Measurements from ENCODE around the gene RBFOX2.
A peak's percentile ranks its signal among the peaks of the same experiment; 100 is the strongest.

RBFOX2 gene

GRCh38 chr22:36014546-36015074 lies 14.0 kb downstream of the RBFOX2 start:
- Histone ChIP-seq H3K36me3 (ENCODE audit: control insufficient read depth, insufficient read depth, low read length) (no peaks in the 10 kb centered on the region), H3K4me1 (peaks cover 13% of the 10 kb centered on the region), H3K4me2 (ENCODE audit: low read length) (peak overlapping the region; percentile 54), H3K27me3 (ENCODE audit: control insufficient read depth, insufficient read depth, low read length) (no peaks in the 10 kb centered on the region), H3K79me2 (peaks cover 18% of the 10 kb centered on the region), H3K9me3 (ENCODE audit: control insufficient read depth, low read length) (no peaks in the 10 kb centered on the region), H3K4me3 (ENCODE audit: low read depth, low read length) (peak overlapping the region; percentile 19), H3K27ac (no peak overlapping the region), H2AFZ (no peak overlapping the region), H3K9ac (no peak overlapping the region)
- TF ChIP-seq CTCF (IDR thresholded peaks at IDR 0.05): no peak

DNA sequence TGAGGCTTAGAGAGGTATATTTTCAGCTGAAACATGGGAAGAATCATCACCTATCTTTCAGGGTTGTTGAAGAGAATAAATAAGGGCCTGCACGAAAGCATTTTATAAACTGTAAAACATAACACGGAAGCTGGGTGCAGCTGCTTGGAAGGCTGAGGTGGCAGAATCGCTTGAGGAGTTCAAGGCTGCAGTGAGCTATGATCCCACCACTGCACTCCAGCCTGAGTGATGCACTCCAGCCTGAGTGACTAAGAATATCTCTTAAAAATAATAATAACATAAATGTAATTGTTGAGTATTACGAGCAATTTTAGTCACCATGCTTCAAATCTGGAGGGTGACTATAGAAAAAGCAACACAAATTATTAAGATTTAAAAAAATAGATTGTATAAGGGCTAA lies 16.3 kb downstream of the RBFOX2 start:
- Histone ChIP-seq H3K27me3 (ENCODE audit: control insufficient read depth, insufficient read depth, low read length) (no peaks in the 10 kb centered on the region), H3K79me2 (peaks cover 4% of the 10 kb centered on the region), H3K4me2 (ENCODE audit: low read length) (peak overlapping the region; percentile 27), H2AFZ (no peak overlapping the region), H3K4me1 (peaks cover 10% of the 10 kb centered on the region), H3K27ac (no peak overlapping the region), H3K9ac (no peak overlapping the region), H3K36me3 (ENCODE audit: control insufficient read depth, insufficient read depth, low read length) (no peaks in the 10 kb centered on the region), H3K9me3 (ENCODE audit: control insufficient read depth, low read length) (no peaks in the 10 kb centered on the region), H3K4me3 (ENCODE audit: low read depth, low read length) (no peak overlapping the region)
- no peak for TF ChIP-seq CTCF (IDR thresholded peaks at IDR 0.05)

- Histone ChIP-seq H3K79me2 (peaks cover 9% of the 10 kb centered on the region), H3K36me3 (ENCODE audit: control insufficient read depth, insufficient read depth, low read length) (no peaks in the 10 kb centered on the region)
These were observed 17.7 kb downstream of the RBFOX2 start for GRCh38 chr22:36010882-36011281.

GRCh38 chr22:36010090-36010489 lies 18.5 kb downstream of the RBFOX2 start:
- Histone ChIP-seq H3K27ac (no peak overlapping the region), H3K36me3 (ENCODE audit: control insufficient read depth, insufficient read depth, low read length) (no peaks in the 10 kb centered on the region)

More at GRCh38 chr22:36010882-36011281, 17.7 kb downstream of the RBFOX2 start:
- no peak overlapping the region for H3K27ac ChIP-seq
- H3K4me1 ChIP-seq: peaks cover 4% of the 10 kb centered on the region
- H2AFZ ChIP-seq: no peak overlapping the region
- no peak overlapping the region for H3K9ac ChIP-seq
- no peaks in the 10 kb centered on the region for H3K9me3 ChIP-seq (ENCODE audit: control insufficient read depth, low read length)
- no peak for TF ChIP-seq CTCF (IDR thresholded peaks at IDR 0.05)
- no peak overlapping the region for H3K4me2 ChIP-seq (ENCODE audit: low read length)
- H3K27me3 ChIP-seq (ENCODE audit: control insufficient read depth, insufficient read depth, low read length): no peaks in the 10 kb centered on the region
- no peak overlapping the region for H3K4me3 ChIP-seq (ENCODE audit: low read depth, low read length)

More at GRCh38 chr22:36010090-36010489, 18.5 kb downstream of the RBFOX2 start:
- Histone ChIP-seq H3K4me3 (ENCODE audit: low read depth, low read length) (no peak overlapping the region), H3K4me2 (ENCODE audit: low read length) (peak overlapping the region; percentile 13), H3K27me3 (ENCODE audit: control insufficient read depth, insufficient read depth, low read length) (no peaks in the 10 kb centered on the region), H3K79me2 (peaks cover 15% of the 10 kb centered on the region), H2AFZ (no peak overlapping the region), H3K9me3 (ENCODE audit: control insufficient read depth, low read length) (no peaks in the 10 kb centered on the region), H3K9ac (no peak overlapping the region), H3K4me1 (peaks cover 4% of the 10 kb centered on the region)
- no peak for TF ChIP-seq CTCF (IDR thresholded peaks at IDR 0.05)
